Measurements from ENCODE around the gene PDE4B.
"Not testable (repeated sequence)": the region's sequence is repeated elsewhere in the genome, so short reads cannot be mapped to it uniquely, and the experiment has no call there.

PDE4B gene

GRCh38 chr1:66046415-66046814, 253.7 kb downstream of the PDE4B start:
- H3K4me3 ChIP-seq (ENCODE audit: low read depth, low read length): no peak overlapping the region
- TF ChIP-seq, protein P1, sequence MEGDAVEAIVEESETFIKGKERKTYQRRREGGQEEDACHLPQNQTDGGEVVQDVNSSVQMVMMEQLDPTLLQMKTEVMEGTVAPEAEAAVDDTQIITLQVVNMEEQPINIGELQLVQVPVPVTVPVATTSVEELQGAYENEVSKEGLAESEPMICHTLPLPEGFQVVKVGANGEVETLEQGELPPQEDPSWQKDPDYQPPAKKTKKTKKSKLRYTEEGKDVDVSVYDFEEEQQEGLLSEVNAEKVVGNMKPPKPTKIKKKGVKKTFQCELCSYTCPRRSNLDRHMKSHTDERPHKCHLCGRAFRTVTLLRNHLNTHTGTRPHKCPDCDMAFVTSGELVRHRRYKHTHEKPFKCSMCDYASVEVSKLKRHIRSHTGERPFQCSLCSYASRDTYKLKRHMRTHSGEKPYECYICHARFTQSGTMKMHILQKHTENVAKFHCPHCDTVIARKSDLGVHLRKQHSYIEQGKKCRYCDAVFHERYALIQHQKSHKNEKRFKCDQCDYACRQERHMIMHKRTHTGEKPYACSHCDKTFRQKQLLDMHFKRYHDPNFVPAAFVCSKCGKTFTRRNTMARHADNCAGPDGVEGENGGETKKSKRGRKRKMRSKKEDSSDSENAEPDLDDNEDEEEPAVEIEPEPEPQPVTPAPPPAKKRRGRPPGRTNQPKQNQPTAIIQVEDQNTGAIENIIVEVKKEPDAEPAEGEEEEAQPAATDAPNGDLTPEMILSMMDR (IDR thresholded peaks at IDR 0.05; ENCODE audit: control insufficient read depth, extremely low read depth, insufficient read depth): no peak

DNA sequence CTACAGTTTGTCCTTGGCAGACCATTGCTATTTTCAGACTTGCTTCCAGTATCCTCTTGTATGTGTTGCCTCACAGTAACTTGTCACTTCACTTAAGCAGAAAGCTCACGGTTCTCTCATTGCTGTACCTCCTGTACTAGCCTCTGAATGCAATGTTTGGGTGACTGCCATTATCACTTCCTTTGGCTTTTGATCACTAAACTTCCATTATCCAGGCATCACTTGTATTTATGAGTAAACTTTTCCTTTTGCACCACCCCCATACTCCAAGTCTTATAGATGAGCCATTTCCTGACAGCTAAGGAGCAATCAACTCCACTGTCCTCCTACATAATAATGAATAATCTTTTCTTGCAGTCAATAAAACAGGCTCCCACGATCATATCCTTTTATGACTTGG, 255.3 kb downstream of the PDE4B start:
- TF ChIP-seq, protein P1 (IDR thresholded peaks at IDR 0.05; ENCODE audit: control insufficient read depth, extremely low read depth, insufficient read depth): no peak
- H3K4me3 ChIP-seq (ENCODE audit: low read depth, low read length): no peak overlapping the region
- no peak for DNase-seq (ENCODE audit: low read depth)

More at GRCh38 chr1:66046415-66046814, 253.7 kb downstream of the PDE4B start:
- DNase-seq (ENCODE audit: low read depth): no peak

DNA sequence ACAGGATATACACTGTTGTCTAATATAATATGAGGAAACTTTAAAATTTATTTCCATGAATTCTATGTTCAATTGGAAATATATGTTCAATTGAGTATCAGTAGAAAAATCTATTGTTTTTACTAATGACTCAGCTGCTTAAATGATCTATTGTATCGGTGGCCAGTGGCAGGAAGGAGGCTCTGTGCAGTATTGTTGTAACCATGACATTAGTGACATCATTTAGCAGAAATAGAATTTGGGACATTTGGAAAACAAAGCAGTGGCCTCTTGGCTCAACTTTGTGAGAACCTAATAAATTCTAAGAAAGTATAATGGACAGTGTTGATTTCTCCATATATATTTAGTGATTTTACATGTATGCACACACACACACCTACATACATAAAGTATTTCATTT, 257.4 kb downstream of the PDE4B start:
- TF ChIP-seq, protein P1 (IDR thresholded peaks at IDR 0.05; ENCODE audit: control insufficient read depth, extremely low read depth, insufficient read depth): no peak
- H3K4me3 ChIP-seq (ENCODE audit: low read depth, low read length): no peak overlapping the region
- DNase-seq (ENCODE audit: low read depth): no peak

DNA sequence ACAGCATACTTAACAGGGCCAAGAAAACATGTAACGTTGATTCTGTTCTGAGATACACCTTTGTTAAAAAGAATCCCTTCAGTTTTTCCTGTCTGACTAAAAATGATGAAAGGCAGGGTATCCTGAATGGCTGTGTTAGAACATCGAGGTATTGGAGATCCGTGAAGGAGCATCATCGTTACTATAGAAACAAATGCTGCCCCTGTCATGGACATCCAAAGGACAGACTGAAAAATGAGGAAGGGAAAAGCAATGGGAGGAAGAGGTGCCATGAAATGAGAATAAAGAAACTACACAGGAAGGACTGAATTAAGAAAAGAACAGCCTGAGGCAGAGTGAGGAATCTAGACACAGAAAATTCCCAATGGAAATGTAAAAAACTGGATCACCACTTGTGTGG, 257.9 kb downstream of the PDE4B start:
- no peak for DNase-seq (ENCODE audit: low read depth)
- H3K4me3 ChIP-seq (ENCODE audit: low read depth, low read length): no peak overlapping the region
- TF ChIP-seq, protein P1 (IDR thresholded peaks at IDR 0.05; ENCODE audit: control insufficient read depth, extremely low read depth, insufficient read depth): no peak

GRCh38 chr1:66055092-66055491, 262.4 kb downstream of the PDE4B start:
- no peak for DNase-seq (ENCODE audit: low read depth)
- H3K4me3 ChIP-seq (ENCODE audit: low read depth, low read length): no peak overlapping the region

GRCh38 chr1:66057448-66057847, 264.8 kb downstream of the PDE4B start:
- H3K4me3 ChIP-seq (ENCODE audit: low read depth, low read length); DNase-seq (ENCODE audit: low read depth): not testable (repeated sequence)

More at GRCh38 chr1:66055092-66055491, 262.4 kb downstream of the PDE4B start:
- TF ChIP-seq, protein P1 (IDR thresholded peaks at IDR 0.05; ENCODE audit: control insufficient read depth, extremely low read depth, insufficient read depth): no peak

DNA sequence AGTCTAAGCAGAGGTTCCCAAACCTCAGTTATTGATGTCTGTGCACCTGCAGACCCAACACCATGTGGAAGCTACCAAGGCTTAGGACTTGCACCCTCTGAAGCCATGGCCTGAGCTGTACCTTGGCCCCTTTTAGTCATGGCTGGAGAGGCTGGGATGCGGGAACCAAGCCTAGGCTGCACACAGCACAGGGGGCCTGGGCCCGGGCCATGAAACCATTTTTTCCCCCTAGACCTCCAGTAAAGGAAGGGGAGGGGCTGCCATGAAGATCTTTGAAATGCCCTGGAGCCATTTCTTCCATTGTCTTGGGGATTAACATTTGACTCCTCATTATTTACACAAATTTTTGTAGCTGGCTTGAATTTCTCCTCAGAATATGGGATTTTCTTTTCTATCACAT, 265.9 kb downstream of the PDE4B start:
- TF ChIP-seq, protein P1 (IDR thresholded peaks at IDR 0.05; ENCODE audit: control insufficient read depth, extremely low read depth, insufficient read depth): no peak
- no peak overlapping the region for H3K4me3 ChIP-seq (ENCODE audit: low read depth, low read length)
- DNase-seq (ENCODE audit: low read depth): no peak

GRCh38 chr1:66067219-66067618, 274.5 kb downstream of the PDE4B start:
- not testable (repeated sequence) for DNase-seq (ENCODE audit: low read depth); H3K4me3 ChIP-seq (ENCODE audit: low read depth, low read length)

Data from LNCaP clone FGC (cell line).